Spleen (tissue), 3 donors: ENCODE measurements around the gene PRKCB.

Source experiments
- POLR2A ChIP-seq, 3 donors: fragments of 450-650 bp; IDR thresholded peaks; one replicate each; pipeline ENCODE4 v1.5.1; 2017; ENCODE audit warnings: antibody characterized with exemption in 3 of 3, mild to moderate bottlenecking in 1 of 3
- POLR2AphosphoS5 ChIP-seq, 3 donors: sonication (generic); formaldehyde crosslinking; IDR thresholded peaks; one replicate each; pipeline ENCODE4 v1.5.1; 2017; ENCODE audit warnings: antibody characterized with exemption in 3 of 3

DNA sequence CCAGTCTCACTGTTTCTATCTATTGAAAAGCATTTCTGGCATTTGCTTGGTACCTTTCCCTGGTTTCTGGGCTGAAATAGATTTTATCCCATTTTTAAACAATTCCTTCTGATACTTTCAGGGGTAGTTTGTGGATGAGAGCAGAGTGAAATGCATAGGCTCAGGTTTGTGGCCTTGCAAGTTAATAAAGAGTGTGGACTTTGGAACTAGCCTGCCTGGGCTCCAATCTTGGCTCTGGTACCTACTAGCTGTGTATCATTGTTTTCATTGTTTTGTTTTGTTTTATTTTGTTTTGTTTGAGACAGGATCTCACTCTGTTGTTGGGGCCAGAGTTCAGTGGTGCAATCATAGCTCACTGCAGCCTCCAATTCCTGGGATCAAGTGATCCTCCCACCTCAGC is 175.5 kb downstream of the PRKCB start:
- TF ChIP-seq POLR2A (IDR thresholded peaks at IDR 0.05) (no peak), POLR2AphosphoS5 (IDR thresholded peaks at IDR 0.05) (no peak)
